GM18511 (cell line): ENCODE data around the gene SCN2B.

Experiments used
- ATAC-seq: cut with Tn5 transposase; IDR thresholded peaks from one replicate; pipeline ENCODE4 v1.9.1; 2021; ENCODE audit warnings: mild to moderate bottlenecking, moderate library complexity; ENCODE audit not compliant: unreplicated experiment

Gene SCN2B

GRCh38 chr11:118175993-118176777 is at the start of gene SCN2B:
Gene SCN2B (minus strand): TSS chr11:118176639. CDS start chr11:118176431, 208 bp downstream.
- ATAC-seq, result no peak

- ATAC-seq, result peak; percentile 55
These were observed 48.2 kb upstream of the SCN2B start, which contains the start of gene JAML for GRCh38 chr11:118224511-118225188. Gene JAML (minus strand): TSS chr11:118225011. CDS start chr11:118214866, 10,145 bp downstream.

- no peak for ATAC-seq
These were observed 47.6 kb upstream of the SCN2B start for GRCh38 chr11:118223992-118224391.

GRCh38 chr11:118223570-118223969 is 47.1 kb upstream of the SCN2B start:
- ATAC-seq, result no peak

GRCh38 chr11:118222437-118222836 is 46.0 kb upstream of the SCN2B start:
- ATAC-seq, result no peak

GRCh38 chr11:118221419-118221818 is 45.0 kb upstream of the SCN2B start:
- no peak for ATAC-seq

- ATAC-seq, result no peak
These were observed 43.3 kb upstream of the SCN2B start for GRCh38 chr11:118219732-118220131.

- no peak for ATAC-seq
These were observed 42.8 kb upstream of the SCN2B start for GRCh38 chr11:118219244-118219643.

GRCh38 chr11:118217575-118217974 is 41.1 kb upstream of the SCN2B start:
- no peak for ATAC-seq

- ATAC-seq, result peak; percentile 61
These were observed 40.4 kb upstream of the SCN2B start for GRCh38 chr11:118216621-118217481.

GRCh38 chr11:118215765-118216164 is 39.3 kb upstream of the SCN2B start:
- no peak for ATAC-seq

GRCh38 chr11:118215262-118215661 is 38.8 kb upstream of the SCN2B start:
- no peak for ATAC-seq

- no peak for ATAC-seq
These were observed 37.9 kb upstream of the SCN2B start for GRCh38 chr11:118214210-118214914.

GRCh38 chr11:118213781-118214180 is 37.3 kb upstream of the SCN2B start:
- ATAC-seq, result no peak

- ATAC-seq, result no peak
These were observed 36.8 kb upstream of the SCN2B start for GRCh38 chr11:118213201-118213600.

- ATAC-seq, result no peak
These were observed 36.3 kb upstream of the SCN2B start for GRCh38 chr11:118212781-118213191.

GRCh38 chr11:118212131-118212725 is 35.8 kb upstream of the SCN2B start:
- ATAC-seq, result no peak

GRCh38 chr11:118211006-118211405 is 34.6 kb upstream of the SCN2B start:
- ATAC-seq, result no peak

- ATAC-seq, result no peak
These were observed 33.9 kb upstream of the SCN2B start for GRCh38 chr11:118210323-118210722.

GRCh38 chr11:118209033-118209432 is 32.6 kb upstream of the SCN2B start:
- ATAC-seq, result no peak
